Stomach (tissue), 4 donors: Measurements from ENCODE around the gene OLIG3.

Experiments used
- CTCF ChIP-seq, 7 experiments: fragments of 450-650 bp in 4 of 7; fragments of 200-600 bp in 3 of 7; sonication (generic) in 3 of 7; IDR thresholded peaks; one replicate each; pipeline ENCODE4 v1.5.1; 2016 to 2019; ENCODE audit warnings: antibody characterized with exemption in 7 of 7, control low read depth in 2 of 7, mild to moderate bottlenecking in 1 of 7
- EP300 ChIP-seq: sonication (generic); formaldehyde crosslinking; IDR thresholded peaks from one replicate; pipeline ENCODE4 v1.6.1; 2017; ENCODE audit warnings: antibody characterized with exemption
- POLR2A ChIP-seq, 4 donors: fragments of 450-650 bp; IDR thresholded peaks; one replicate each; pipeline ENCODE4 v1.6.1; 2016; ENCODE audit warnings: antibody characterized with exemption in 4 of 4, control low read depth in 2 of 4, mild to moderate bottlenecking in 1 of 4, moderate library complexity in 1 of 4
- POLR2AphosphoS5 ChIP-seq, 3 donors: sonication (generic); formaldehyde crosslinking; IDR thresholded peaks; one replicate each; pipeline ENCODE4 v1.6.1; 2016; ENCODE audit warnings: antibody characterized with exemption in 3 of 3

GRCh38 chr6:137531376-137532092 is 37.3 kb upstream of the OLIG3 start:
- TF ChIP-seq POLR2AphosphoS5 (IDR thresholded peaks at IDR 0.05) (no peak), CTCF (IDR thresholded peaks at IDR 0.05) (no peak), POLR2A (IDR thresholded peaks at IDR 0.05) (no peak), EP300 (no peak)
